ENCODE measurements around the gene NALF2.

Gene NALF2

GRCh38 chrX:69503782-69504625 is at the start of gene NALF2:
Gene NALF2 (plus strand): TSS chrX:69504326. CDS start chrX:69505283, 957 bp downstream.
- peak; percentile 17 for DNase-seq

DNA sequence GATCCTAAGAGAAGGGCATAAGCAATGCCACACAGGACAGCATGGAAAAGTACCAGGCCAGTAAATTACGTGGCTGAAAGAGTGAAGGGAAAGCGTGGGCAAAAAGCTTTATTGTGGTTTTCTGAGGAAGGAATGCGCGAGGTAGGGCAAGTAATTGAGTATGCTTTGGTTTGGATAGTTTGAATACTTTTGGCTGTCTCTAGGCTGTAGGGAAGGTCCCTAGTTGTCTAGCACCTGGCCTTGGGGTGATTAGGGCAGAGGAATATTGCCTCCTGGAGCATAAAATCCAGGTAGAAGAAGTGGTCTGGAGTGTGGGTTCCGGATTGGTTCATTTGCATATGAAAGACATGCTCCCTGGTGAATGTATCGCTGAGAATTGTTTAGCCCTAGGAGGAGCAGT is 46.4 kb upstream of the NALF2 start:
- no peak for DNase-seq

DNA sequence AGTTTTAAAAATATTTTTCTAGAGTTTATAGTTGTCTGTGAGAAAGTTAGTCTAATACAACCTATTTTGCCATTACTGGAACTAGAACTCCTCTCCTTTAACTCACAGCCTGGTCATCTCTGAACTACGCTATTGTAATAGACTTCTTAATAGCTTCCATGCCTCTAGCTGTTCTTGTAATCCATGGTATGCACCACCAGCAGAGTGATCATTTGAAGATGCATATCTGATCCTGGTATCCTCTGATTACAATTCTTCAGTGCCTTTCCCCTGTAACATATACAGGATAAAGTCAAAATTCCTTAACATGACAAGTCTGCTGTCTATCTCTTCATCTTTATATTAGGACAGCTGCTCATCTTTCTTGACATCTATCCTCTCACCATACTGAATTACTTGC is 37.6 kb upstream of the NALF2 start:
- no peak for DNase-seq

GRCh38 chrX:69469975-69470374 is 34.2 kb upstream of the NALF2 start:
- DNase-seq: no peak

- no peak for DNase-seq
These were observed 14.5 kb upstream of the NALF2 start for GRCh38 chrX:69489625-69490024.

DNA sequence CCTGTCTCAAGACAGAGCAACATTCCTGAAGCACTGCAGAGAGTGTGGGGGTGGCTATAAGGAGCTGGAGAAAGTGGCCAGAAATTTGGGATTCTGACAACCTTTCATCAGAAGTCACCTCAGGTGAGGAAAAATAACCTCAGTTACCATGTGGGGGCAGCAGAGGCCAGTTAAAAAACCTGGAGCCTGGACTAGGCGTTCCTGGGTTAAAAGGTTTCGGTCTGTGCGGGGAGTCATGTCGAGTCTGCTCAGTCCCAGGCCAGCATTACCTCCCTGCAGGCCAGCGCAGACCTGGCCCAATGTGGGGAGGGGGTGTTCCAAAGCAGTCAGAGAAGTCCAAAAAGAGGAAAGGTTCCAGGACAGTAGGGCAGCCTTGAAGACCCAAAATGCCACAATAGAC is 10.9 kb upstream of the NALF2 start:
- no peak for DNase-seq

DNA sequence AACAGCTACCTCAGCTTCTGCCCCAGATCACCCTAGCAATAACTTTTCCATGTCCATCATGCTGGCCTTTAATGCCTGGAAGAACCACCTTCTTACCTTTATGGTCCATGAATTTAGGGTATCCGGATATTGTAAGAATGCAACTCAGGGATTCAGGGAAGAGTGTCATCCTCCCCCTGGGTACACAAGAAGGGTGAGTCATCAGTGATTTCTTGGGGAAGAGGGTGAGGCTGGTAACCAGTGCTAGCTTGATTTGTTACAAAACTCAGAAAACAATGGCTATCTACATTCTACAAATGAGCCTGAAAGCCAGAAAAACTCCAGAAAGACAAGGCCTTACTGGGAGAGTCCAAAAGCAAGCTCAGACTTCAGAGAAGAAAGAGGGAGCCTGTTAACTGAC is 10.4 kb upstream of the NALF2 start:
- DNase-seq: no peak

DNA sequence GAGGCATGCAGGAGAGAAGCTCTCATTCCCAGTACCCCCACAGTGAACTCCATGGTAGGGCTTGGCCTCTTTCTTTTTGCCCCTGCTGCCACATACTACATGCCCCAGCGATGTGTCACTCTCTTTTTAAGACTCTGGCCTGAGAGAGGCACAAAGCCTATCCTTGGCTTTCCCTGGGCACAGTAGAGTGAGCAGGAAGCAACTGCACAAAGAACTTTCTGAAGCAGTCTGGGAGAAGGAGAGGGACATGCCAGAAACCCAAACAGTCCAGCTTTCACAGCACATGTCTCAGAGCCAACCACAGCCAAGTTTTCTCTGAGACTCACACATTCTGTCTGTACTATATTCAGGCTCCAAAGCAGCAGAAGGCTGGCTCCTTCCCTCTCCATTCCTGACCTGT is 7.9 kb upstream of the NALF2 start:
- no peak for DNase-seq

DNA sequence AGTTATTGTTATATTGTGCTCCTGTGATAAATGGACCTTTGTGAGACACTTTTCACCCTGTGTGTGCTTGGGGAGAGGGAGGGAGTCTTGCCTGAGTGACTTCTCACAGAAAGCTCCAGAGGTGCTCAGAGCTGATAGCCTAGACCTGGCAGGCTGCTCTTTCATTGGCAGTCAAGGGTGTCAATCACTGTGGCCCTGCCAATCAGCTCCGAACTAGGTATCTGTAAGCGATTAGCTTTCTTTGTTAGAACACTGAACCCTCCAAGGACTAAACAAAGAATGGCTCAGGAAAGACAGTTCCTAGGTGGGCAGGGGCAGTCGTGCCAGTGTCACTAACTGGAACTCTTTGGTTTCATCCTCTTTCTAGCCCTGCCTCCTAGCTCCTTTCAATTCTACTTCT is 2.7 kb upstream of the NALF2 start:
- DNase-seq: no peak

DNA sequence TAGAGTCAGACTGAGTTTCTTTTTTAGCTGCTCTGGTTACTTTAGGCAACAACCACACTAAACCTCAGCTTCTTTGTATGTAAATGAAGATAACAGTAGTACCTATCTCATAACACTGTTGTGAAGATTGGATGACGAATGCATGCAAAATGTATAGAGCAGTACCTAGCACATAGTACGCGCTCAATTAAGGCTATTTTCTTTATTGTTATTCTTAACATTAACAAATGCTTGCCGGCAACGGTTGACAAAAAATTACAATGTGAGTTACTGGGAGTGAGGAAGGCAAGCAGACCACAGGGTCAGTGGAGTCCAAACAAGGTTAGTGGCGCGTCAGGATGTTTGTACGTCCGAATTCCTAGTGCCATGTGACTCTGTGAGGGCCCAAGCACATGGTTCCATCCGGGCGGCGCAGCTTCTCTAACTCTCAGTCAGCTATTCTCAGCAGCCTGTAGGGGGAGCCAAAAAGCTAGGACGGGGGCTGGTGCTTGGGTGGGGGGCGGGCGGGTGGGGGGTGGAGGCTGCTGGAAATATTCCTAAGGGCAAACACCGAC is 821 bp upstream of the NALF2 start:
- DNase-seq: no peak

- DNase-seq: no peak
These were observed 793 bp downstream of the NALF2 start for GRCh38 chrX:69504626-69505612.

DNA sequence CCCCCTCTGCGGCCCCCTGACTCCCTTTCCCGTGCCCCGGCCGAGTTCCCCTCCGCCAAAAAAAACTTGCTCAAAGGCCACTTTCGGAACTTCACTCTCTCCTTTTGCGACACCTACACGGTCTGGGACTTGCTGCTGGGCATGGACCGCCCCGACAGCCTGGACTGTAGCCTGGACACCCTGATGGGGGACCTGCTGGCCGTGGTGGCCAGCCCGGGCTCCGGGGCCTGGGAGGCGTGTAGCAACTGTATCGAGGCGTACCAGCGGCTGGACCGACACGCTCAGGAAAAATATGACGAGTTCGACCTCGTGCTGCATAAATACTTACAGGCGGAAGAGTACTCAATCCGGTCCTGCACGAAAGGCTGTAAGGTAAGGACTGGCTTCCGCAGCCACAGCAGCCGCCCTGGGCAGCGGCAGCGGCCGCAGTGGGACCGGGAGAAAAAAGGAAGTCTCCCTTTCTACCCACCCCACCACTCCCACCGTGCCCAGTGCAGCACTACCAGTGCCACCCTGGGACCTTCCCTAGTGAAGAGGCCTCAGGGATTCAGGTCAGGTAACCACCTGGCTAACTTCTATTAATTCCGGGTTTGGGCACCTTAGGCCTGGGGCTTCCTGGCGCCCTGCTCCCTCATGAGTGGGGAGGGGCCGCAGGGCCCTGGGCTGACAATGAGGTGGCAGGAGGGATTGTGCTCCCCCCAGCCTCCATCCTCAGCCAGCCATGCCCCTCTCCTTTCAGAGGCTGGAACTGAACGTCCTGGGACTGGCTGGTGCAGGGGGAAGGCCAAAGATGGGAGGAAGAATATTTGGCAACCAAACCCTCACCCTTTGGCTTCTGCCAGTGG is 1.9 kb downstream of the NALF2 start:
- DNase-seq: no peak

- no peak for DNase-seq
These were observed 2.7 kb downstream of the NALF2 start for GRCh38 chrX:69506617-69507499.

DNA sequence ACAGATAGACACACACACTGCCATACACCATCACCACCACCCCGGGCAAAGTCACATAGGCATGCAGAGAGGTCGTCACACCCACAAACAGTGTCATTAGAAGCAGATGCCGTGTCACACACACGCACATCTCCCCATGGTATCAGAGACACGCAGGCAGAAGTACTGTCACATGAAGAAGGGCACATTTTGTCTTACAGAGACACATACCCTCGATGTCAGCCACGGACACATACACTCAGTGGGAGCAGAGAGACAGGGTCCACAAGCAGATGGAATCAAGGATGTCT is 3.3 kb downstream of the NALF2 start:
- no peak for DNase-seq

DNA sequence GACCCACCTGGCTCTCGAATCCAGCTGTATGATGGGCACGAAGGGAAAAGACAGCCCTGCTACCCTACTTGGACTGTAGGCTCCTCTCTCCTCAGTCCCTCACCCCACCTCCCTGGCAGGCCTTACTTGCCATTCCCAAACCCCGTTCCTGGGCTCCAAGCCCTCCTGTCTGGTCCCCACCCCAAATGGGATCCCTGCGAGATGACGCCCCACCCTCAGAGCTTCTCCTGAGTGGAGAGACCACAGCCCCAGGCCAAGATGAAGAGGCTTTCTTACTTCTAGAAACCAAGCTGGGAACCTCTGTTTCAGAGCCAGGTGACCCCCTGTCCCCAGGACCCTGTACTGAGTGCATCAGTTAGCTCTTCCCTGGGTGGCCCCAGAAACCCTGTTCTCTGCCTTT is 4.5 kb downstream of the NALF2 start:
- no peak for DNase-seq

DNA sequence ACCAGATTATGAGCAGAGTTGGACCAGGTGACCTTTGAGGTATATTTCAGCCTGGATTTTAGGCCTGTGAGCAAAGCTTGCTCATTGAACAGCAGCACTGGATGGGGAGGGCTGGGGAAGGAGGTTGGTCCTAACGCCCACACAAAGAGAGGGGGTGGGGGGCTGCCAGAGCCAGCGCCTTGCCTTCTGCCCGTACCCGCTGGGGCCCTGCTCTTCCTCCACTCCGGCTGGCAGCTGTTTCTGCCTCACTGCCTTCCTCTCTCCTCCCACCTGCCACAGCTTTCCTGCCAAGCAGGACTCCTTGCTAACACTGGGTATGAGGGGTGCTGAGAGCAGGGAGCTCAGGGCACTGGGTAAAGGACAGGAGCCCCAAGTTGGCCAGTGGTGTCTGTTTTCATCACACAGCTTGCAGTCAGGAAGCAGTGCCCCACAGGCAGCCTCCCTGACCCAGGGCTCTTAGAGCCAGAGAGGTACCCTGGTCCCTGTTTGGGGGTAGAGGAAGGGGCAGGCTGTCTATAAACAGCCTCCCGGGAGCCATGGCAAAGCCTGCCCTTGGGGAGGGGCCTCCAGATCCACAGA is 6.1 kb downstream of the NALF2 start:
- DNase-seq: no peak

GRCh38 chrX:69510914-69511513 is 6.9 kb downstream of the NALF2 start:
- no peak for DNase-seq

DNA sequence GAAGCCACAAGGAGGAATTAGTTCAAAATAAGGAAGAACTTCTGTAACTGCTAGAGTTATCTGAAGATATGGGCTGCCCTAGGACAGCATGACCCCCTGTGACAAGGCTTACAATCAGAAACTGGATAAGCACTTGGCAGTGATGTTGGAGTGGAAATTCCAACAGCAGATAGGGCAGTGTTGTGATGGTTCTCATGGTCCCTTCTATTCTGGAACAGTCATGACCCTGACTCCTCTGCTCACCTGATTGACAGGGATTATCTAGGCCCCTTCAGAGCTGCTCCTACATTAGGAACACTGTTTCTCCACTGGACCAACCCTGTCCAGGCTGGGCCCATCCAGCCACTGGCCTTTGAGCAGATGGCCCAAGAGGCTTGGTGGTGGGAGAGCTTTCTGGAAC is 17.9 kb downstream of the NALF2 start:
- no peak for DNase-seq

DNA sequence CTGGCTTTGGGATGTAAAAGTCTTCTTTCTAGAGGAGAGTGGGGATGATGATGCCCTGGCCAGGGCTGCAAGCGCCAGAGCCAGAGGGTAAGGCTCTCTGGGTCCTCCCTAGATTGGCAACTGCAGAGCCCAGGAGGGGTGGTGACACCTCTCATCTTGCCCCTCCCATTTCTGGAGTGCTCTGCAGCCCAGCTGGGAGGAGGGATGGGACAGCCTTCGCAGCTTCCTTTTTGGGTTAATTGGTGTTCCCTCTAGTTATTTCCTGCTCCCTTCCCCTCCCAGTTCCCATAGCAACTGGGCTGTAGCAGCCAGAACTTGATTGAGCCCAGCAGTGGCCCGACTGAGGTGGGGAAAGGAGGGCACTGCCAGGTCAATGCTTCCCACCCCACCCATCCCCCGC is 19.2 kb downstream of the NALF2 start:
- DNase-seq: no peak

DNA sequence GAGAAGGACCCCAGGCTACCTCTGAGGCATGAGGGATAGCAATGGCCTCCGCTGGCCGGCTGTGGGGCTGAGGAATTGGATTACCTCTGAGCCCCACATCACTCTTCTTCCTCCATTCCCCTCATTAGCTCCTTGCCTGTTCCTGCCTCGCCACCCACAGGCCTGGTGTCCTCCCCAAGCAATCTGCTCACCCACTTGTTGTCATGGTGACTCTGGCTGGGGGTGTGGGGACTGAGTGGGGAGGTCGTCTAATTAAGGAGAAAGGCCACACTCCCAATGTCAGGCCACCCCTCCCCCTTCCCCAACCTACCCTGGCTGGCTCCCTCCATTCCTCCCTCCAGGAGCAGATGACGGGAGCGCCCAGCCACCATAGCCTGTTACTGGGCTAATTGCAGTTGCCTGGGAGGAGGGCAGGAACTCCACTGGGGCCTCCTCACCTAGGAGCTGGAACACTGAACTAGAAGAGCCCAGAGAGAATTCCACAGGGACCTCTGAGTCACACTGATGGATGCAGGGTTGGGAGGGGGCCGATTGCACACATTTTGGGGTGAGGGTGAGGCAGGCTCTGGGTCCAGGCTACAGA is 20.7 kb downstream of the NALF2 start:
- DNase-seq: no peak

DNA sequence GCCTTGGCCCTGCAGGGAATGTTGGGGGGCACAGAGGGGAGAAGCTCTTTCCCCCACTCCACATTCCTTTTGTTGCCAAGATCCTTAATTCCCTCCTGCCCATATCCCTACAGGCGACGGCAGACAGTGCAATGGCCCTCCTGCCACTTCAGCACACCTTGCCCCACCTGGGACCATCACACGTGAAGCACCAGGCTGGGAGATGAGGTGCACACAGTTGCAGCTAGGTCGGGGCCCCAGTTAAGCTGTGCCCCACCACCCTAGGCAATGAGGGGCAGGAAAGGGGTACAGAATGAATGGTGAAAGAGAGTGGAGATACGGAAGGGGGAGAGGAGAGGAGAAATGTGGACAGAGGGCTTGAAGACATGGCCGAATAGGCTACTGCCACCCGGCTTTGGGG is 26.2 kb downstream of the NALF2 start:
- DNase-seq: no peak
